Measurements from ENCODE around the gene ADRB2. TPM values are rescaled to one million over a fixed set of nuclear protein-coding genes. Genes with fewer than 3 reads are reported as not detected.

Gene ADRB2
- total RNA-seq, 1 experiment from 2014 or later = 0.20 TPM

DNA sequence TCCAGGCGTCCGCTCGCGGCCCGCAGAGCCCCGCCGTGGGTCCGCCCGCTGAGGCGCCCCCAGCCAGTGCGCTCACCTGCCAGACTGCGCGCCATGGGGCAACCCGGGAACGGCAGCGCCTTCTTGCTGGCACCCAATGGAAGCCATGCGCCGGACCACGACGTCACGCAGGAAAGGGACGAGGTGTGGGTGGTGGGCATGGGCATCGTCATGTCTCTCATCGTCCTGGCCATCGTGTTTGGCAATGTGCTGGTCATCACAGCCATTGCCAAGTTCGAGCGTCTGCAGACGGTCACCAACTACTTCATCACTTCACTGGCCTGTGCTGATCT lies 294 bp downstream of the ADRB2 start:
- no peak for DNase-seq (ENCODE audit: low read depth)
- in situ Hi-C loops (cut with HindIII; ENCODE audit: low pct_unique_long_range_greater_than_20kb, low sequenced_read_pairs) = no loop called here

DNA sequence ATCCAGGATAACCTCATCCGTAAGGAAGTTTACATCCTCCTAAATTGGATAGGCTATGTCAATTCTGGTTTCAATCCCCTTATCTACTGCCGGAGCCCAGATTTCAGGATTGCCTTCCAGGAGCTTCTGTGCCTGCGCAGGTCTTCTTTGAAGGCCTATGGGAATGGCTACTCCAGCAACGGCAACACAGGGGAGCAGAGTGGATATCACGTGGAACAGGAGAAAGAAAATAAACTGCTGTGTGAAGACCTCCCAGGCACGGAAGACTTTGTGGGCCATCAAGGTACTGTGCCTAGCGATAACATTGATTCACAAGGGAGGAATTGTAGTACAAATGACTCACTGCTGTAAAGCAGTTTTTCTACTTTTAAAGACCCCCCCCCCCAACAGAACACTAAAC lies 1.3 kb downstream of the ADRB2 start:
- in situ Hi-C loops (cut with HindIII; ENCODE audit: low pct_unique_long_range_greater_than_20kb, low sequenced_read_pairs) = no loop called here
- no peak for DNase-seq (ENCODE audit: low read depth)

DNA sequence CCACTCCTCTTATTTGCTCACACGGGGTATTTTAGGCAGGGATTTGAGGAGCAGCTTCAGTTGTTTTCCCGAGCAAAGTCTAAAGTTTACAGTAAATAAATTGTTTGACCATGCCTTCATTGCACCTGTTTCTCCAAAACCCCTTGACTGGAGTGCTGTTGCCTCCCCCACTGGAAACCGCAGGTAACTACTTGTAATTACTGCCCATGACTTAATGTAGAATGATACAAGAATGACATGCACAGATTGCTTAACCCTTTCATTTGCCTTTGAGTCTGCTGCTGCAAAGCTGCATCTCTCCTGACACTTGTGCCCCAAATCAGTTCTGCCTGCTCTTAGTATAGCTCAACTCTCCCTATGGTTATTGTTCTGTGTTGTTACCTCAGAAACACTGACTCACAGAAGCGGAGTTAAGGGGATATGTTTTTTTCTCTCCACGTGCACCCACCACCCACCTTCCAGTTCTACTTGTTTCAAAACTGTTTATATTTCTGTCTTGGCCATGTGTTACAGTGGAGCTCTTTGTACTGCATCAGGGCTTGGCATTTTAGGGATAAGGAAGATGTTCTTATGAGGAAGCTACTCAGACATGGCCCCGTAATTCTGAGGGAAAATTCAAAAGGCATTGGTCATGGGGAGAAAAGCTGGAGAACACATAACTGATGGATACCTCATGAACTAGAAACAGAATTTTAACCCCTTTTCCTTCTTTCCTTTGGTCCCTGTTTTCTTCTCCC lies 2.3 kb downstream of the ADRB2 start:
- no peak for DNase-seq (ENCODE audit: low read depth)
- in situ Hi-C loops (cut with HindIII; ENCODE audit: low pct_unique_long_range_greater_than_20kb, low sequenced_read_pairs) = no loop called here

DNA sequence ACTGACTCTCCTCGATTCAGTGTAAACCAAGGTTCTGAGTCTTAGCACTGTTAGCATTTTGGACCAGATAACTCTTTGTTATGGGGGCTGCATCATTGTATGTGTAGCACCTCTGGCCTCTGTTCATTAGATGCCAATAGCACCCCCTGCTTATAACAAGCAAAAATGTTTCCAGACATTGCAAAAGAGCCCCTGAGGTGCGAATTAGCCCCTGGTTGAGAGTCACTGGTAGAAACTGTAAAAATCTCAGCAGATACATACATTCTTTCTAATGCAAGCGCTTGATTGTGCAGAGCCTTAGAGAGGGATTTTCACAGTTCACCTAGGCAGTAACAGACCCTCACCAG lies 2.8 kb downstream of the ADRB2 start:
- in situ Hi-C loops (cut with HindIII; ENCODE audit: low pct_unique_long_range_greater_than_20kb, low sequenced_read_pairs) = no loop called here
- DNase-seq (ENCODE audit: low read depth) = no peak

DNA sequence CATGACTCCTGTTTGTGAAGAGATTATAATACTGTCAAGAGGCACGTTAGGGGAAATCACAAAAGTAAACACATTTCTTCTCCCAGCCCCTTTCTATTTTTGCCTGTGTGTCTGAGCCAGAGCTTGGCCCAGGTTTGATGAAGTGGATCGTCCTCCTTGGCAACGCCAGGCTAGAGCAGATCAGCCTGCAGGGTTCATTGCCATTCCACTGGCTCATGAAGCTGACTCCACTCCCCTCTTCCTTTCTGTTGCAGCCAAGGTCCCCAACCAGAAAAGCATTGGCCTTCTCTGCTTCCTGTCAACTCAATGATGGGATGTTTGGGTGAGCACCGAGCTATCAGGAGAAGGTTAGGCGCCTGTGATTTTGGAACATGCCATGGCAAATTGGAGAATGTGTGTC lies 3.3 kb downstream of the ADRB2 start:
- DNase-seq (ENCODE audit: low read depth) = no peak
- in situ Hi-C loops (cut with HindIII; ENCODE audit: low pct_unique_long_range_greater_than_20kb, low sequenced_read_pairs) = no loop called here

DNA sequence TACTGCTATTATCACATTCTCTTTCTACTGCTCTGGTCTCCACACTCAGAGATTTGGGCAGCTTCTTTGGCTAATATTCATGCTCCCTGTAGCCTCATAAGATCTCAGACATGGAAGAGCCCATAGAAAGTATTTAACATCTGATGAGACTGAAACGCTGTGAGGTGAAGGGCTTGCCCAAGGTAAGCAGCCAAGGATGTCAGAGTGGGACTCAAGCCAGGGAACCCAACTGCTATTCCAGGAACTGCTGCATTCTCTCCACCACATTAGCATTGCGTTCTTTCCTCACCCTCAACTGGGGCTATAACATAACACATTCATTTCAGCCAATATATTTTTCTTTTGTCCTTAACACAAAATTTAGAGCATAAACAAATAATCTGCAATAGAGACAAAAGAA lies 3.8 kb downstream of the ADRB2 start:
- in situ Hi-C loops (cut with HindIII; ENCODE audit: low pct_unique_long_range_greater_than_20kb, low sequenced_read_pairs) = no loop called here
- no peak for DNase-seq (ENCODE audit: low read depth)

- in situ Hi-C loops (cut with HindIII; ENCODE audit: low pct_unique_long_range_greater_than_20kb, low sequenced_read_pairs) = no loop called here
- no peak for DNase-seq (ENCODE audit: low read depth)
Measured at GRCh38 chr5:148831590-148832565, 5.5 kb downstream of the ADRB2 start.

DNA sequence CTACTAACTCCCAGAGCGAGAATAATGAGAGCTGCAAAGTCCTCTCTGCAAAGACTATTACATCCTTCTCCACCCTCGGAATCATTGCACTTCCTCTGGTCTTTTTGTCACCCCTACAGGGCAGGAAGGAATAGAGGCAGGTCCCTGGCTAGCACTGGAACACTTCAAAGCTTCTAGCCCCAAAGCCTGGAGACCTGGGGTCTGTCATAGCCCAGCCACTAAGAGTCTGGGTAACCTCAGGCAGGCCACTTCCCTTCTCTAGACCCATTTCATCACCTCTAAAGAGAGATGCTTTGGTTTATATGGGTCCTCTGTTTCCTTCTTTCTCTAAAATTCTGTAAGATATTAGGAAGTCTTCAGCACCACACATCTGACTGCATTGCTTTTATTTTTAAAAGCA lies 6.7 kb downstream of the ADRB2 start:
- DNase-seq (ENCODE audit: low read depth) = no peak
- in situ Hi-C loops (cut with HindIII; ENCODE audit: low pct_unique_long_range_greater_than_20kb, low sequenced_read_pairs) = no loop called here

DNA sequence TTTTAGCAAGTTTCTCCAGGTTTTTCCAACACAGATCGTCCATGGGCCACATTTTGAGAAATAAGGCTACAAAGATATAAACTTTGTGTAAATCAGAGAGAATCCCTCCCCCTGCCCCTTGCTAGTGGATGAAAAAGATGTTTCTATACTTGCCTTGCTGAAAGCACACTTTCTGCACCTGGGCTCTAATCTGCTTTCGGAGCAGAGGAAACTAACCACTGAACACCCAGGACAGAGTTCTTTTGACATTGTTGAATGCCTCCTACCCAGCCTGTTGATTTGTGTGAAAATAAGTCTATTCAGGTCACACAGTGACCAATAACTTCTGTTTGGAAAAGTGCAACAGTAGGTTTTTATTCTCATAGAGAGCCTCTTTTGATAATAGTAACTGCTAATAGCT lies 7.5 kb downstream of the ADRB2 start:
- no peak for DNase-seq (ENCODE audit: low read depth)
- in situ Hi-C loops (cut with HindIII; ENCODE audit: low pct_unique_long_range_greater_than_20kb, low sequenced_read_pairs) = no loop called here

DNA sequence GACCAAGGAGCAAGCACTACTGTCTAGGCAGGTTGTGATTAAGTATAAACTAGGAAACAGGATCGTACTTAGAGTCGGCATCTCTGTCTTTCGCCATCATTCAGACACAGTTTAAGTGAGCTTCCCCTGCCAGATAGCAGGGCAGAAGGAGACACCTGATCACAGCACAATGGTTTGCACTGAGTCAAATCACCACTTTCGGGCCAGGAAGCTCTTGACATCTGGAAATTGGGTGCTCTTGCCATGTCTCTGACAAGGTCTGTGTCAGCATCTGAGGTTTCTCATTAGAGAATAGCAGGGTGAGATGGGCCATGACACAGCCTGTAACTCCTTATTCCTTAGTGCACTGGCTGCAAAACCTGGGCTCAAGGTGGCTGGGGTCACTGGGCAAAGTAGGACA lies 8.3 kb downstream of the ADRB2 start:
- DNase-seq (ENCODE audit: low read depth) = no peak
- in situ Hi-C loops (cut with HindIII; ENCODE audit: low pct_unique_long_range_greater_than_20kb, low sequenced_read_pairs) = no loop called here

GRCh38 chr5:148836272-148837250 lies 10.2 kb downstream of the ADRB2 start:
- in situ Hi-C loops (cut with HindIII; ENCODE audit: low pct_unique_long_range_greater_than_20kb, low sequenced_read_pairs) = no loop called here
- no peak for DNase-seq (ENCODE audit: low read depth)

GRCh38 chr5:148837383-148837782 lies 11.0 kb downstream of the ADRB2 start:
- in situ Hi-C loops (cut with HindIII; ENCODE audit: low pct_unique_long_range_greater_than_20kb, low sequenced_read_pairs) = no loop called here
- no peak for DNase-seq (ENCODE audit: low read depth)

DNA sequence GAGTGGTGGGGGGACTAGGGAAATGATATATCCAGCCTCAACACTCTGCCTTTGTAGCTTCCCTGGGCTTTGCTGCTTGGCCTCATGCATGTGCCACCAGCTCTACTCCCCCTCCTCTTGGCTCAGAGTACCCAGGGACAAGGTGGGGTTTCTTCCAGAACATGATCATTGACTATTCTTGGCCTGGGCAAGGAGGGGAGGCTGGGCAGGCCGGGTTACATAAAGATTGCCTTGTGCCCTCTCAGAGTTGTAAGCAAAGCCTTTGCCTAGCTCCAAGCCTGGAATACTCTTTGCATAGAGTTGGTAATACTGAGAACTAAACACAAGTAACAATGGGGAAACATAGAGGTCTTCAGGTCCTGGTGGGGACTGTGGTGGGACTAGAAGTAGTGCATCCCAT lies 11.9 kb downstream of the ADRB2 start:
- in situ Hi-C loops (cut with HindIII; ENCODE audit: low pct_unique_long_range_greater_than_20kb, low sequenced_read_pairs) = no loop called here
- DNase-seq (ENCODE audit: low read depth) = no peak

- in situ Hi-C loops (cut with HindIII; ENCODE audit: low pct_unique_long_range_greater_than_20kb, low sequenced_read_pairs) = no loop called here
- no peak for DNase-seq (ENCODE audit: low read depth)
Measured at GRCh38 chr5:148839960-148840359, 13.5 kb downstream of the ADRB2 start.

- in situ Hi-C loops (cut with HindIII; ENCODE audit: low pct_unique_long_range_greater_than_20kb, low sequenced_read_pairs) = no loop called here
- no peak for DNase-seq (ENCODE audit: low read depth)
Measured at GRCh38 chr5:148840531-148840930, 14.1 kb downstream of the ADRB2 start.

DNA sequence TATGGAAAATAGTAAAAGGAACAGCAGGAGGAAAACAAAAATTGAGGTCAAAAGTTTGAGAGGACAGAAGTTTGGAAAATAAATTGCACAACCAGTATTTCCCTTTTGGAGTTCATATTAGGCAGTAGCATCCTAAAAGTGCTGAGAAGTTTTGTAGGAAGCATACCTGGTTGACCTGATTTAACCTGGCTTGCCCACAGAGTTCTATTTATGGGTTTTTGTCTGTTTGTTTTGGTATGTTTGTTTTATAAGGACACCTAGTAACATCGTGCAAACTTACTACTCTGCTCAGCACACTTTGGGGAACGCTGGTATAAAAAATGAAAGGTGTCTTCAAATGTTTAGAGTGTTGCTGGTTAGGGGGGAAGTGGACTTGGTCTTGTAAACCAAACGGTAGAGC lies 15.1 kb downstream of the ADRB2 start:
- no peak for DNase-seq (ENCODE audit: low read depth)
- in situ Hi-C loops (cut with HindIII; ENCODE audit: low pct_unique_long_range_greater_than_20kb, low sequenced_read_pairs) = no loop called here

DNA sequence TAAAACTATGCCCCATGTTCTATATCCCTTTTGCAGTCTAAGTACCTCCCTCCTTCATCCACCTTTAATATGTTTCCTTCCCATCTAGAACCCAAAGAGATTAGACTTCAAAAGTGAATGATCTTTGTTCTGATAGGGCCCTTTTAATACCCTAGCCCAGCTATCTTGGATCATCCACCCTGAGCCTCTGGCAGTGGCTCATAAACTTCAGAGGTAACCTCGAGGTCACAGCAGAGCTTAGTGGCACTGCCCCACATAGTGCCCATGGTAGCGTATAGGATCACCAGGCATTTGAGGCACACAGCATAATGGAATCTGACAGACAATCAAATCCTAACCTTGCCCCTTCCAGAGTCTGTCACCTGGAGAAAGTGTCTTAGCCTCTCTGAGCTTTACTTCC lies 15.8 kb downstream of the ADRB2 start:
- in situ Hi-C loops (cut with HindIII; ENCODE audit: low pct_unique_long_range_greater_than_20kb, low sequenced_read_pairs) = no loop called here

GRCh38 chr5:148843510-148844318 lies 17.3 kb downstream of the ADRB2 start:
- DNase-seq (ENCODE audit: low read depth) = no peak
- in situ Hi-C loops (cut with HindIII; ENCODE audit: low pct_unique_long_range_greater_than_20kb, low sequenced_read_pairs) = no loop called here

More for the DNA sequence above, 15.8 kb downstream of the ADRB2 start:
- no peak for DNase-seq (ENCODE audit: low read depth)
